HFF-Myc (cell line): ENCODE data around the gene ZBTB2.

Experiments
- DNase-seq: peaks from one replicate; pipeline ENCODE4 v3.0.0-alpha.2; 2011; ENCODE audit warnings: low read depth; ENCODE audit errors: extremely low read depth
- H3K4me3 ChIP-seq: replicated peaks from 2 replicates; pipeline ENCODE4 v1.5.1; 2011; ENCODE audit warnings: low read depth, mild to moderate bottlenecking, control low read depth, low read length
- CTCF ChIP-seq: IDR thresholded peaks from 2 replicates; pipeline ENCODE4 v1.5.1; 2012; ENCODE audit warnings: mild to moderate bottlenecking, low read depth, low read length, control low read depth; ENCODE audit errors: missing control alignments

ZBTB2 gene

GRCh38 chr6:151375833-151376232, 15.5 kb downstream of the ZBTB2 start:
- DNase-seq, result no peak
- H3K4me3 ChIP-seq, result no peak overlapping the region
- TF ChIP-seq CTCF, result no peak

DNA sequence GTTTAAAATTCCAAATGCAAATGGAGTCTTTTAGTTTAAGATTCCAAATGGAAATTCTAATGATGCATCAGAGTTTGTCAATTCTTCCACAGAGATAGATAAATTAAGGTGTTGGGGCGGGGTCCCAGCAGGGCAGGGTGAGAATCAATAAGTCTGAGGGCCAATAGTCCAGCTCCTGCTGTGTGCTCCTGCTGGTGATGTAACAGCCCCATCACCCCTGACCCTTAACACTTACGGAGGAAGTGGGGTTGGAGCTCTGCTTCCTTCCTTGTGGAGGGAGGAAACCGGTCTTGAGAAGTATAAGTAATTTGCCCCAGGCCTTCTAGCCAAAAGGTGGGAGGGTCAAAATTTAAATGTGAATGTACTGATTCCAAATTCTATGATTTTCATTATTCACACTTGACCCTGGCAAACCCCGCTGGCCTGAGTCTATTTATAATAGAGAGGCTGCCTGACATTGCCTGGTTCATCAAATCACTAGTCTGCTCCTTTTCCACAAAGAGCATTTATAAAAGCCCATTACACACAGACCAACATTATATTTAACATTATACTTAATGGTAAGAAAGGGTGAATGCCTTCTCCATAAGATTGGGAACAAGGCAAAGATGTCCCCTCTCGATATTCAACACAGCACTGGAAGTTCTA, 17.2 kb downstream of the ZBTB2 start:
- TF ChIP-seq CTCF, result no peak
- no peak overlapping the region for H3K4me3 ChIP-seq
- no peak for DNase-seq

DNA sequence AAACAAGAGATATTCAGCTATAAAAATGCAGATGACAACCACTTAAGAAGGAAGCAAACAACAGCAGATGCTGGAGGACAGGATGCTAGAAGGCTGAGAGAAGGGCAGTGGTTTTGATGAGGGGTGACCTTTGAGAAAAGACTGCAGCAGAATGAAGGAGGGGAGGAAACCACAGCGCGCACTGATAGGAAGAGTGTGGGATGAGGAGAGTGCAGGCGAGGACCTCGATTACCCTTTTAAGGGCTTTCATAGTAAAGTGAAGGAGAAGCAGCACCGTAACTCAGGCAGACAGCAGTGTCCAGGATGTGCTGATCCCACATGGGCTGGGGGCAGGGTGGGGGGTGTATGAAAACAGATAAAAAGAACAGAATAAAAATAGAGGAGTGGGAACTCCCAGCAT, 19.2 kb downstream of the ZBTB2 start:
- H3K4me3 ChIP-seq, result no peak overlapping the region
- TF ChIP-seq CTCF, result no peak
- DNase-seq, result no peak

DNA sequence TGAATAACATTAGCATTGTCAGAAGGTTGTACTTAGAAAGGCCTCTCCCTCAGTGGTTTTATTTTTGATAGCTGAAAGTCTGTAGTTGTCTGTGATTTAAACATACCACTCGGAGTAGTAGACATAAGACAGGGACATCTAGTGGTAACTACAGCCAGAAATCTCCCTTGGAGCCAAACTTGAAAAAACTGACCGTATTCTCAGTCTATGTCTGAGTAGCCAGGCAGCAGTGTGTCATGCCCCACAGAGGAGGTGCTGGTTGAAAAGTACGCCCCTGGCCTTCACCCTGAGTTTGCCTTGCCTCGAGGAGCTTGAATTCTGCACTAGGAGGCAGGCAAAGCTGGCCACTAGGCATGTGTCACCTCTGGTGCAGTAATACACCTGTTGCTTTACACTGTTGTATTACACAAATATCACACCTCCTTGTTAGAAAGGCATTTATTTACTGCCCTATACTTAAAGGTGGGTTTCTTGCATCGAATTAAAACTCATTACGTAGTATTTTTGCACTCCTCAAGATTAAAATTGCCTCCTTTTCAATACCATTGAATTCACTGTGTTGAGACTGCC, 20.8 kb downstream of the ZBTB2 start:
- no peak for DNase-seq
- H3K4me3 ChIP-seq, result no peak overlapping the region
- no peak for TF ChIP-seq CTCF

DNA sequence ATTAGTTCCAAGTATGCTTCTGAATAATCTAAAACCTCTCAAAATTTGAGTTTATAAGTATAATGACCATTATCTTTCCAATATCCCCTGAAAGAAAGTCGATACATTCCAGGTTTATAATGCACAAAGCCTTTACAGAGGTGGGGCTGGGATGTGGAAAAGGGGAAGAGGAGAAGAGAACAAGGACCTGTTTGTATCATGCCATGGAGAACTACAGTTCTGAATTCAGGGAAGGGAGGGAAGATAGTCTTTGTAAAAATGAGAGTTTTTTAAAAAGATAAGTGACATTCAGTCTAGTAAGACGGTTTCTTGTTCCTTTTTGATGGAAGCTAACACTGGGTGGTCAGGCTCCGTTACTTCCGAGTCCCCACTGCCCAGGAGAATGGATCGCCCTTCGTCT, 26.1 kb downstream of the ZBTB2 start:
- no peak for DNase-seq
- no peak overlapping the region for H3K4me3 ChIP-seq
- no peak for TF ChIP-seq CTCF

DNA sequence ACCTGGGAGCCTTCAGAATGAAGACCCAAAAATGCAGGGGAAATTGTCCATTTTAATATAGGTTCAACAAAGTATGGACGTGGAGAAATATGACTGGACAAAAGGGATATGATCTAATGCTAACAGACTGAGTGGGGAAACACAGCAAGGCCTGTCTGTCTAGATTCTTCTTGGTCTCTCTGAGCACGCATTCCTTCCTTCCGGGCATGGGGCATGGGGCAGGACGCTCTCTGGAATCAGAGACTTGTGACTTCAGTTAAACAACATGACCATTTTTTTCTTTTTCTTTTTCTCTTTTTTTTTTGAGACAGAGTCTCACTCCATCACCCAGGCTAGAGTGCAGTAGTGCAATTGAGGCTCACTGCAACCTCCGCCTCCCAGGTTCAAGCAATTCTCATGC, 31.9 kb downstream of the ZBTB2 start:
- H3K4me3 ChIP-seq, result no peak overlapping the region
- DNase-seq, result no peak
- TF ChIP-seq CTCF, result no peak

- no peak overlapping the region for H3K4me3 ChIP-seq
- no peak for DNase-seq
- TF ChIP-seq CTCF, result no peak
Measured at GRCh38 chr6:151358475-151358874, 32.9 kb downstream of the ZBTB2 start.
